Activated naive CD4-positive, alpha-beta T cell treated with anti-CD3 and anti-CD28 coated beads, Interleukin-2, amount 50 U/mL, for 24 hours (primary cell): ENCODE measurements around the gene FHAD1.
"Not testable (repeated sequence)": the region's sequence is repeated elsewhere in the genome, so short reads cannot be mapped to it uniquely, and the experiment has no call there.

ENCODE experiments used
- H3K27ac Mint-ChIP-seq: one replicate; pipeline ENCODE4 v1.8.0; 2021; ENCODE audit warnings: mild to moderate bottlenecking, mixed read lengths
- H3K27me3 Mint-ChIP-seq: one replicate; pipeline ENCODE4 v1.8.0; 2021; ENCODE audit warnings: mixed read lengths
- H3K36me3 Mint-ChIP-seq: one replicate; pipeline ENCODE4 v1.8.0; 2021; ENCODE audit warnings: mixed read lengths
- H3K4me1 Mint-ChIP-seq: one replicate; pipeline ENCODE4 v1.8.0; 2021; ENCODE audit warnings: mixed read lengths
- H3K4me3 Mint-ChIP-seq: one replicate; pipeline ENCODE4 v1.8.0; 2021; ENCODE audit warnings: mild to moderate bottlenecking, mixed read lengths
- H3K9me3 Mint-ChIP-seq: one replicate; pipeline ENCODE4 v1.8.0; 2021; ENCODE audit warnings: mixed read lengths

FHAD1 gene

DNA sequence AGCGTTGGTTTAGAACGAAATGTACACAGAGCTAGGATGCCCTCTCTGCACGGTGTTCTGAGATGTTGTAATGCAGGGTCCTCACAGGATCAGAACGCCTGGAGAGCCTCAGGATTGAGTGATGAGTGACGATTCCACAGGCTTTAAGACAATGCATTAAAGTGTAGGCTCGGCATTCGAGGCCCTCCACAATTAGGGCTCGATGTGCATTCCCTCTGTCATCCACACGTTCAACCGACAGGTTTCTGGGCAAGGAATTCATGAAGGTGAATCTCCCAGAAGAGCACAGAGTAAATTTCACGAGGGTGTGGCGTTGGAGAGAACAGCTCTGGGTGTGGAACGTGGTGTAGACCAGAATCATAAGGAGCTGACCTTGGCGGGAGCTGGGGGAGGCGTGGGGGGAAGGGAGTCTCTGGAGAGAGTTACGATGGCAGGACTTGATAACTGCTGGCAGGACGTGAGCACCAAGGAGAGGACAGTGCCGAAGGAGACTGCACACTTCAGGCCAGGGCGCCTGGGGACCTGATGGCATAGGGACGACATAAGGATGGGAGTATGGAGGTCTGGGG lies 111.6 kb downstream of the FHAD1 start:
- Mint-ChIP-seq H3K36me3 (no peaks in the 10 kb centered on the region), H3K4me3 (no peak overlapping the region), H3K27ac (no peak overlapping the region), H3K4me1 (no peaks in the 10 kb centered on the region), H3K9me3 (no peaks in the 10 kb centered on the region), H3K27me3 (no peaks in the 10 kb centered on the region)

DNA sequence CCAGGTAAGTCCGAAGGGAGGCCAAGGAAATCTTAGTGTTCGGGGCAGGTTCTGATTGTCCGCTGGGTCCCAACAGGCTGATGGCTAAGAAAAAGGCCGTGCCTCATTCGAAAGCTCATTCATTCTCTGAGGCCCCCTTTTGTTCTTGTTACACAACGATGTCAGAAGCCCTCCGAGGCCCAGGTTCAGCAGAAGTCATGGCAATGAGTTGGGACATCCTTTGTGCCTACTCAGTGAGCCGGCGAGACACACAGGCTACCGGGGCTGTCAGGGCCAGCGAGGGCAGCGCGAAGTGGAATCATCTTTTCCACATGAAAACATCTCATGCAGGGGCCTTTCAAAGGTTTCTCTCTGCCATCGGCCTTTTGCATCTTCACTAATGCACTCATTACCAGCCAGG lies 113.7 kb downstream of the FHAD1 start:
- Mint-ChIP-seq H3K4me1 (no peaks in the 10 kb centered on the region), H3K36me3 (no peaks in the 10 kb centered on the region), H3K27ac (no peak overlapping the region), H3K4me3 (no peak overlapping the region), H3K27me3 (no peaks in the 10 kb centered on the region), H3K9me3 (no peaks in the 10 kb centered on the region)

DNA sequence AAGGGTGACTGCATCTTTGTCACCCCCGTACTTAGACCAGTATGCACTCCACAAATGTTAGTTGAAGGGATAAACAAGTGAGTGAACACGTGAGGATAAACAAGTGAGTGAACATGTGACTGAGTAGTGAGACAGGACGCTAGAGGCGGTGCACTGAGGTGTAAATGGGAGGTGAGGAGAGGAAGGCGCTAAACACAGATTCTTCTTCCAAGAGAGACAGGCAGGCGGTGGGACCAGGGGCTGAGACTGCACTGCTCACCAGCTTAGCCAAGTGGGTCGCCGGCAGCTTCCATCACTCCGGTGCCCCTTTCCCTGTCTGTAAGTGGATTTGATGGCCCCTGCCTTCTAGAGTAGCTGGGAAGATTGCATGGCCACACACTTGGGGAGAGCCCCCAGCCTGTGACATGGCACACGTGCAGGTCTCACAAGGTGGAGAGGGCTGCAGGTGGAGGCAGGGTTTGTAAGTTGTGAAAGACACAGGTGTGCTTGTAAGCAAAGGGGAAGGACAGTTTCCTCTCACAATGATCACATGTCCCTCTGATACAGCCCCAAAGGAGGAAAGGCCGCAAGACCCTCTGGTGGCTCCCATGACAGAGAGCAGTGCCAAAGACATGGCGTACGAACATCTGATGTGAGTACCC lies 115.2 kb downstream of the FHAD1 start:
- Mint-ChIP-seq H3K9me3 (no peaks in the 10 kb centered on the region), H3K36me3 (no peaks in the 10 kb centered on the region), H3K4me1 (no peaks in the 10 kb centered on the region), H3K4me3 (no peak overlapping the region), H3K27me3 (no peaks in the 10 kb centered on the region), H3K27ac (no peak overlapping the region)

DNA sequence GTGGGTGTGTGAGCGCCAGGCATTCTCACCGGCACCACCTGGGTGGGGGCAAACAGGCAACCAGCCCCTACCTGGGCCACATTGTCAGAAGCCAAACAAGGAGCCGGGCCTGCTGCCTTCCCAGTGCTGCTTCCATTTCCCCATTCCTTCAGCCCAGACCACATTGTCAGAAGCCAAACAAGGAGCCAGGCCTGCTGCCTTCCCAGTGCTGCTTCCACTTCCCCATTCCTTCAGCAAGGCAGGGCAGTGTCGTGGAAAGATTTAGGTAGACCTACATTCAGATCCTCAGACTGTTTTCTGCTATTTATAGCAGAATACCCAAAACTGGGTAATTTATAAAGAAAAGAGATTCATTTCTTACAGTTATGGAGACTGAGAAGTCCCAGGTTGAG lies 115.7 kb downstream of the FHAD1 start:
- no peak overlapping the region for H3K27ac Mint-ChIP-seq
- H3K4me1 Mint-ChIP-seq, result no peaks in the 10 kb centered on the region
- no peak overlapping the region for H3K4me3 Mint-ChIP-seq
- H3K27me3 Mint-ChIP-seq, result no peaks in the 10 kb centered on the region
- H3K36me3 Mint-ChIP-seq, result no peaks in the 10 kb centered on the region
- H3K9me3 Mint-ChIP-seq, result no peaks in the 10 kb centered on the region

DNA sequence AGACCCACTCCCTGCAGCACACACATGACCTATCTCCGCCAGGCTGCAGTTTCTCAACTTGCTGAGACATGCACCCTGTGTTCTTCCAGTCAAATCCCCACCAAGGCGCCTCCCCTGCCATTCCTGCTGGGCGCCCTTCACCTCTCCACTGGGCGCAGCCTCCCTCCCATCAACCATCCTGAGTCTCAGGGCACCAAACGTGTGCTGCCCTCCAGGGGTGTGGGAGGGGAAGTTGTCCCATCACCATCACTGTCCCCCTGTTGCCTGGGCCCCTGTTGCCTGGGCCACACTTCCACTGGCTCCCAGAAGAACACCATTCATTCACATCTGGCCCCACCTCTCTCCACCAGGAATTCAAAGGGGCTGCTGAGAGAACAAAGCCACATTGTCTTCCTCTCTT lies 117.7 kb downstream of the FHAD1 start:
- no peaks in the 10 kb centered on the region for H3K27me3 Mint-ChIP-seq

DNA sequence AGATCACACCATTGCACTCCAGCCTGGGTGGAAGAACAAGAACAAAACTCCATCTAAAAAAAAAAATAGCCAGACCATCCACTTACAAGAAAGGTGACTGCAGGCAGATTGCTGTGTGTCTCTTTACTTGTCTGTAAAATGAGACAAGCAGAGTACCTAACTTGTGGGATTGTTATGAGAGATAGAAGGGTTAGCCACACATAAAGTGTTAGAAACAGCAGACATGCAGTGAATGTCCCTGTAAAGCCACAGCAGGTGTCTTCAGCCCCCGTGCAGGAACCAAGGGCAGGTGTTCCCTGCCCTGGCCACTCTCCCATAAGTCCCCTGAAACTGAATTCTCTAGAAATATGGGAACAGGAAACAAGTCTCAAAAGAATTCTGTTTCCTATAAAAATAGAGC lies 121.9 kb downstream of the FHAD1 start:
- H3K4me3 Mint-ChIP-seq, result no peak overlapping the region
- H3K27ac Mint-ChIP-seq, result no peak overlapping the region
- no peaks in the 10 kb centered on the region for H3K36me3 Mint-ChIP-seq
- no peaks in the 10 kb centered on the region for H3K4me1 Mint-ChIP-seq
- H3K27me3 Mint-ChIP-seq, result no peaks in the 10 kb centered on the region
- H3K9me3 Mint-ChIP-seq, result no peaks in the 10 kb centered on the region

More for the DNA sequence above, 117.7 kb downstream of the FHAD1 start:
- Mint-ChIP-seq H3K9me3 (no peaks in the 10 kb centered on the region), H3K4me1 (no peaks in the 10 kb centered on the region), H3K36me3 (no peaks in the 10 kb centered on the region), H3K27ac (no peak overlapping the region), H3K4me3 (no peak overlapping the region)

DNA sequence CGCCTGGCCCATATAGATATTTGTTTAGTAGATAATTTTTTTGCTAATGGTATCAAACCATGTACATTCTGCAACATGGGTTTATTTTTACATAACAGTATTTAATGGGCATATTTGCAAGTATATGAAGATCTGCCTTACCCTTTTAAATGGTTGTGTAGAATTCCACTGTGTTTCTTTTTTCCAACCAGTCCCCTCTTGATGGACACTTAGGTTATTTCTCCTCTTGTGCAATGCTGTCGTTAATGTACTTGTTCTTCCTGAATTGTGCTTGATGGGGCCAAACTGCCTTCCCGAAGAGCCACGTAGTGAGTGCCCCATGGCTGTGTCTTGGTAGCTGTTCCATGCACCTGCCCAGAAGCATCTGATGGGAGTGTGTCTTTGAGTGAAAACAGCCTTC lies 123.2 kb downstream of the FHAD1 start:
- Mint-ChIP-seq H3K9me3 (no peaks in the 10 kb centered on the region), H3K4me1 (no peaks in the 10 kb centered on the region), H3K4me3 (no peak overlapping the region), H3K27ac (no peak overlapping the region), H3K36me3 (no peaks in the 10 kb centered on the region), H3K27me3 (no peaks in the 10 kb centered on the region)

DNA sequence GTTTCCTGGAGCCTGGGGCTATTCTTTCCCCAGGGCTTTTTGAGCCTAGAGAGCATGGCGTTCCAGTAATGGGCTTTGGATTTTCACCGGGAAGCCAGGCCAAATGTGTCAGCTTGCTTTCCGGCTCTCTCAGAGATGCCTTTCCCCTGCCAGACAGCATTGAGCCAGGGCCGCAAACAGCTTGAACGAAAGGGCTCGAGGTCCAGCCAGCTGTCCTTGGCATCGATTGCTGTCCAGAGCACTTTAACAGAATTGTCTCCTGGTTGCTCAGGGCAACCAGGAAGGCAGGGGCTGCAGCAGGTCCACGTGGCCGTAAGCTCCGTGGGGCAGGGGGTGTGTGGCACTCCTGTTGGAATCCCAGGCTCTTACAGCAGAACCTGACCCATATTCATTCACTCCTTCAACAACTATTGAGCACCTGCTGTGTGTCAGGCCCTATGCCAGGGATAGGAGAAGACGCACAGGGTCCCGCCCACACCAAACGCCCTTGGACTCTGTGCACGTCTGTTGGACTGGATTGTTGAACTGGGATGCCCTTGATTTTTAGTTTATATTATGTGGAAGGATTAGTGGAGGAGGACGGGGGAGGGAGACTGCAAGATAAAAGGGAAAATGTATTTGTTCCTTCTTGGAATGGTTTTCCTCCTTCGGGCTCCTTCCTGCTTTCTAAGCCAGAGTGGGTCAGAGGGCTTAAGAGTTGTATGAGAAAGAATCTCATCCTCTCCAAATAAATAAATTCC lies 123.9 kb downstream of the FHAD1 start:
- H3K4me1 Mint-ChIP-seq, result no peaks in the 10 kb centered on the region
- H3K9me3 Mint-ChIP-seq, result no peaks in the 10 kb centered on the region
- no peaks in the 10 kb centered on the region for H3K36me3 Mint-ChIP-seq
- no peak overlapping the region for H3K27ac Mint-ChIP-seq
- H3K4me3 Mint-ChIP-seq, result no peak overlapping the region
- no peaks in the 10 kb centered on the region for H3K27me3 Mint-ChIP-seq

DNA sequence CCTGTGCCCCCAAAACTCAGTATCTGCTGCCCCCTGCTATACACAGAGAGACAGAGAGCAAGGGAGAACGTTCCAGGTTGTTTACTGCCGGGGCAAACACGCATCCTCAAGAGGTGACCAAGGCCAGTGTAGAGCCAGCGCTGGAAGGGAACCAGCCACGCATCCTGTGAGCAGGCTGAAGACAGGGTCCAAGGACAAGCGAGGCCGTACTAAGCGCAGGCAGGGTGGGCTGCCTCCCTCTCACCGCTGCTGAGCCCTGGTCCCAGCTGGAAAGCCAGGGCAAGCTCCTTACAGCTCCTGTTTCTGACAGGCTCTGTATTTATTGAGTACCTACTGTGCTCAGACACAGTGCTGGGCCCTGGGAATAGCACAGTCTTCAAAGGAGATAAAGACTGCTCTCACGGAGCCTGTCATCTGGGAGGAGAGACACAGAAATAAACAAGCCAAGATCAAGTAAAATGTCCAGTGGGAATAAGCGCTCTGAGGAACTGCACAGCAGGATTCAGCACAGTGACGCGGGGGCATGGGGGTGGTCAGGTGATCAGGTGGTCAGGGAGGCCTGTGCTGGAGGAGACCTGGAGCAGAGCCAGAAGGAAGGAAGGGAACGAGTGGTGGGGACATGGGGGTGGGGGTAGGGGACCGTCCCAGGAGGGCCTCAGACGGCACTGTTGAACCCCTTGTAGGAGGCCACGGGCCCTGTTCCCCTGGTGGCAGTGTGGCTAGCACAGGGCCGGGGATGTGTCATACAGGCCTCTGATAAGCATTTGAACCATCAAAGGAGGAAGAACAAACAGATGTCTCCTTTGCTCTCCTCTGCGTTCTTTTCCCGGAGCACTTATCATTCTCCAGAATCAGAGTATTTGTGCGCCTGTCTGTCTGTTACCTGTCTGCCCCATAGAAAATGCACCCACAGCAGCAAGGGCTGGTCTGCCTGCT lies 124.9 kb downstream of the FHAD1 start:
- Mint-ChIP-seq H3K9me3 (no peaks in the 10 kb centered on the region), H3K4me3 (no peak overlapping the region), H3K27ac (no peak overlapping the region), H3K36me3 (no peaks in the 10 kb centered on the region), H3K4me1 (no peaks in the 10 kb centered on the region), H3K27me3 (no peaks in the 10 kb centered on the region)

DNA sequence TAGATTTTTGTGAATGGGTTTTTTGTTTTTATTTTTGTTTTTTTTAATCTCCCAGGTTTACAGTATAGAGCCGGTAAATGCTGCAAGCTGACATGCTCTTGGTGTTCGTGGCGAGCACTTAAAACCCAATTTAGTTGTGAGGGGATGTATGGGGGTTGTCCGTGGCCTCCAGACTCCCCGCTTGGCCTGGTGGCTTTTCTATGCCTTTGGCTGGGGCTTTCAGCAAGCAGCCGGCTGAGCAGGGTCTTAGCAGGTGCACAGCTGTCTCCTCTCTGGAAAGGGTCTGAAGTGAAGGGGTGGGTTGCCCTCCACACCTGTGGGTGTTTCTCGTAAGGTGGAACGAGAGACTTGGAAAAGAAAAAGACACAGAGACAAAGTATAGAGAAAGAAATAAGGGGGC lies 131.7 kb downstream of the FHAD1 start:
- H3K4me1 Mint-ChIP-seq, result no peaks in the 10 kb centered on the region
- no peaks in the 10 kb centered on the region for H3K27me3 Mint-ChIP-seq
- H3K9me3 Mint-ChIP-seq, result no peaks in the 10 kb centered on the region
- no peak overlapping the region for H3K4me3 Mint-ChIP-seq
- H3K36me3 Mint-ChIP-seq, result no peaks in the 10 kb centered on the region
- H3K27ac Mint-ChIP-seq, result no peak overlapping the region

DNA sequence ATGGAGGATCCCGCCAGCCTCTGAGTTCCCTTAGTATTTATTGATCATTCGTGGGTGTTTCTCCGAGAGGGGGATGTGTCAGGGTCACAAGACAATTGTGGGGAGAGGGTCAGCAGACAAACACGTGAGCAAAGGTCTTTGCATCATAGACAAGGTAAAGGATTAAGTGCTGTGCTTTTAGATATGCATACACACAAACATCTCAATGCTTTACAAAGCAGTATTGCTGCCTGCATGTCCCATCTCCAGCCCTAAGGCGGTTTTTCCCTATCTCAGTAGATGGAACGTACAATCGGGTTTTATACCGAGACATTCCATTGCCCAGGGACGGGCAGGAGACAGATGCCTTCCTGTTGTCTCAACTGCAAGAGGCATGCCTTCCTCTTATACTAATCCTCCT lies 132.1 kb downstream of the FHAD1 start:
- H3K27ac Mint-ChIP-seq, H3K9me3 Mint-ChIP-seq, H3K36me3 Mint-ChIP-seq, H3K4me3 Mint-ChIP-seq, H3K4me1 Mint-ChIP-seq, H3K27me3 Mint-ChIP-seq: not testable (repeated sequence)

DNA sequence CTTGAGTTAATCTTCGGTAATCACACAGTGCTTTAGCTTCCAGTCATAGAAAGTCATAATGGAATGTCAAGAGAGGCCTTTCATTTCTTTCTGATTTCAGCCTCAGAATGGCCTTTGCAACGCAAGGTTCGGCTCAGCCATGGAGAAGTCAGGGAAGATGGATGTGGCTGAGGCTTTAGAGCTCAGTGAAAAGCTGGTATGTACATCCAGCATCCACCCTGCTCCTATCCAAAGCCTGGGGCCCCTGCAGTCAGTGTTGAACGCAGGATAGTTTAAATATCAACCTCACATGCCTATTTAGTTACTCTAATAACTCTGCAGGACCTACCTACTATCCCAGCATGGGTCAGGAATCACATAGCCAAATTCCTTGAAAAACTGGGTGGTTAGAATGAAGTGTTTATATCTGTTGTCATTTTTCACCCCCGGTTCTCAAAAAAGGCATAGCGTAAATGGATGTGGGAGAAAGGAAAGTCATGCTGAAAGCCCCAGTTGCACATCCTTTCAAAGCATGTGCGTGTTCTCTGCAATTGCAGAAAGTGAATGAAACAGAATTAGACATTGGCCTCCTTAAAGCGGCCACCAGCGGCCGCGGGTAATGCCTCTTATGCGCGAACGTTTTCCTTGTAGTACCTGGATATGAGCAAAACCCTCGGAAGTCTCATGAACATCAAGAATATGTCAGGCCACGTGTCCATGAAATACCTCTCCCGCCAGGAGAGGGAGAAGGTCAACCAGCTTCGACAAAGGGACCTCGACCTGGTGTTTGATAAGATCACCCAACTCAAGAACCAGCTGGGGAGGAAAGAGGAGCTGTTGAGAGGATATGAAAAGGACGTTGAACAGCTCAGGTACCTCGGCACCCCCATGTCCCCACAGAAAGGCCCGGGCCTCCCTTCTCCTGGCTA lies 133.8 kb downstream of the FHAD1 start:
- no peaks in the 10 kb centered on the region for H3K36me3 Mint-ChIP-seq
- no peak overlapping the region for H3K27ac Mint-ChIP-seq
- no peaks in the 10 kb centered on the region for H3K27me3 Mint-ChIP-seq
- H3K9me3 Mint-ChIP-seq, result no peaks in the 10 kb centered on the region
- peaks cover 3% of the 10 kb centered on the region for H3K4me1 Mint-ChIP-seq
- no peak overlapping the region for H3K4me3 Mint-ChIP-seq

DNA sequence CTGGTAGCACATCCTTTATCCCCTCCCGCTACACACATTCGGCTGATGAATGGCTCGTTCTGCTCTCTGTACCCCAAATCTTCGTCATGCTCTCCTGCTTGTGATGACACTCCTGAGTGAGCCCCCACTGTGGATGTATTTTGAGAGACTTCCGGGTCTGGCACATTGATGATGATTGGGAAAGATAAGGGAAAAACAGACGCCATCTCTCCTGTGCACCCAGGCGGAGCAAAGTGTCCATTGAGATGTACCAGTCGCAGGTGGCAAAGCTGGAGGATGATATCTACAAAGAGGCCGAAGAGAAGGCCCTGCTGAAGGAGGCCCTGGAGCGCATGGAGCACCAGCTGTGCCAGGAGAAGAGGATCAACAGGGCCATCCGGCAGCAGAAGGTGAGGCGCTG lies 134.8 kb downstream of the FHAD1 start:
- Mint-ChIP-seq H3K27me3 (no peaks in the 10 kb centered on the region), H3K36me3 (no peaks in the 10 kb centered on the region)

DNA sequence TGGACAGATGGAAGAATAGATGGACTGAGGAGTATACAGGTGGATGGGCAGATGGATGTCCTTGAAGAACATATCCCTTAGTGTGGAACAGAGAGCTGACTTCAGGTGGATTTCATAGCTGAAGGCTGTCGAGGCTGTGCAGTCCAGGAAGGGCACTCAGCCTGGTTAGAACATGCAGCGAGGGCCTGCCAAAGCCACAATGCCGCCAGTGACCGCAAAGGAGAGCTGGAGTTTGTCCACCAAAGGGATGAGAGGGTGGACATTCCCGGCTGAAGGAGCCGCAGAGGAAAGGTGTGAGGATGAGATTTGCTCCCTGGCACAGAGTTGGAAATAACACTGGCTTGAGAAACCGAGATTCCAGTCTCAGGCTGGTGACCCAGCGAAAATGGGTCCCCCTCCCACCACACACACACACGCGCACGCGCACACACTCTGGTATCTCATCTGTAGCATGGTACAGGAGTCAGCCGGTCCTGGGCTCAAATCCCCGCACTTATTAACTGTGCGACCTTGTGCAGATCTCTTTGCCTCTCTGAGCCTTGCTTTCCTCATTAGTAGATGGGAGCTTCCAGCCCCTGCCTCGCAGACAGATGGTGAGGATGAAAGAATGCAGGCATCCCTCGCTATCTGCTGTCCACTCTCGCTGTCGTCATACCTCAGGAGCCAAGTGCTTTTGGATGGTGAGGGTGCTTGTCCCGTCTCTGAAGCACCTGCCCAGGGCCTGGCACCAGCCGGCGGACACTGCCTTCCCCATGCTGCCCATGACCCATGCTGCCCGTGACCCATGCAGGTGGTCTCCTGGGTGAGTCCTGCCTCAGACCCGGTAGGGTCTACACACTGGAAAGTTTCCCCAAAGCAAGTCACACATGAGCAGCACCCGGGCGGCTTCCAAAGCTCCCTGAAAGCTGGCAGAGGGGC lies 135.8 kb downstream of the FHAD1 start:
- H3K27me3 Mint-ChIP-seq, result no peaks in the 10 kb centered on the region
- H3K9me3 Mint-ChIP-seq, result no peaks in the 10 kb centered on the region
- H3K27ac Mint-ChIP-seq, result peak overlapping the region; percentile 59
- H3K36me3 Mint-ChIP-seq, result no peaks in the 10 kb centered on the region
- peaks cover 7% of the 10 kb centered on the region for H3K4me1 Mint-ChIP-seq
- no peak overlapping the region for H3K4me3 Mint-ChIP-seq

More for the DNA sequence above, 134.8 kb downstream of the FHAD1 start:
- Mint-ChIP-seq H3K4me1 (peaks cover 6% of the 10 kb centered on the region), H3K9me3 (no peaks in the 10 kb centered on the region), H3K27ac (no peak overlapping the region), H3K4me3 (no peak overlapping the region)
